Activated CD4-positive, alpha-beta T cell treated with anti-CD3 and anti-CD28 coated beads, Interleukin-10, Interleukin-2, amounts not matched to agents 100 ng/mL and 50 ng/mL, durations not matched to agents 16 hours and 8 hours (primary cell): ENCODE measurements around the gene OR10AD1.
"Not testable (repeated sequence)": the region's sequence is repeated elsewhere in the genome, so short reads cannot be mapped to it uniquely, and the experiment has no call there.

ENCODE experiments used
- DNase-seq: peaks from one replicate; pipeline ENCODE4 v3.0.0-alpha.2; 2020

The OR10AD1 gene

GRCh38 chr12:48157889-48158370 is 45.2 kb downstream of the OR10AD1 start:
- DNase-seq = no peak

GRCh38 chr12:48157018-48157888 is 45.8 kb downstream of the OR10AD1 start, which contains the start of gene ASB8:
Gene ASB8 (minus strand): TSS chr12:48157515. CDS start chr12:48153496, 4,019 bp downstream.
- peak; percentile 99 for DNase-seq

- DNase-seq = no peak
Observed at GRCh38 chr12:48156652-48157017, 46.5 kb downstream of the OR10AD1 start.

GRCh38 chr12:48155786-48156185 is 47.3 kb downstream of the OR10AD1 start:
- not testable (repeated sequence) for DNase-seq
